Lower leg skin (tissue), 3 donors: Measurements from ENCODE around the gene MMD.

Source experiments
- POLR2A ChIP-seq, 2 donors: fragments of 450-650 bp; IDR thresholded peaks; one replicate each; pipeline ENCODE4 v1.6.1; 2016 to 2017; ENCODE audit warnings: antibody characterized with exemption in 2 of 2, mild to moderate bottlenecking in 1 of 2, moderate library complexity in 1 of 2
- TF ChIP-seq, protein P1 (sequence below), 3 donors: fragments of 450-650 bp; IDR thresholded peaks; one replicate each; pipeline ENCODE4 v1.5.1; 2016; ENCODE audit warnings: antibody characterized with exemption in 3 of 3, mild to moderate bottlenecking in 3 of 3, moderate library complexity in 2 of 3

DNA sequence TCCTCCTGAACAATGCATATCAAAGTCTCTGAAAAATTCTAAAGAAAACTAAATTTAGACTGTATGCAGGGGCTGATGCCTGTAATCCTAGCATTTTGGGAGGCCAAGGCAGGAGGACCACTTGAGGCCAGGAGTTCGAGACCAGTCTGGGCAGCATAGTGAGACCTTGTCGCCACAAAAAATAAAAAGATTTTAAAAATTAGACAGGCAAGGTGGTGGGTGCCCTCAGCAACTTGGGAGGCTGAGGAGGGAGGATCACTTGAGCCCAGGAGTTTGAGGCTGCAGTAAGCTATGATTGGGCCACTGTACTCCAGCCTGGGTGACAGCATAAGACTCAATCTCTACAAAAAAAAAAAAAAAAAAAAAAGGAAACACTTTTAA is 30.1 kb upstream of the MMD start:
- TF ChIP-seq, protein P1, sequence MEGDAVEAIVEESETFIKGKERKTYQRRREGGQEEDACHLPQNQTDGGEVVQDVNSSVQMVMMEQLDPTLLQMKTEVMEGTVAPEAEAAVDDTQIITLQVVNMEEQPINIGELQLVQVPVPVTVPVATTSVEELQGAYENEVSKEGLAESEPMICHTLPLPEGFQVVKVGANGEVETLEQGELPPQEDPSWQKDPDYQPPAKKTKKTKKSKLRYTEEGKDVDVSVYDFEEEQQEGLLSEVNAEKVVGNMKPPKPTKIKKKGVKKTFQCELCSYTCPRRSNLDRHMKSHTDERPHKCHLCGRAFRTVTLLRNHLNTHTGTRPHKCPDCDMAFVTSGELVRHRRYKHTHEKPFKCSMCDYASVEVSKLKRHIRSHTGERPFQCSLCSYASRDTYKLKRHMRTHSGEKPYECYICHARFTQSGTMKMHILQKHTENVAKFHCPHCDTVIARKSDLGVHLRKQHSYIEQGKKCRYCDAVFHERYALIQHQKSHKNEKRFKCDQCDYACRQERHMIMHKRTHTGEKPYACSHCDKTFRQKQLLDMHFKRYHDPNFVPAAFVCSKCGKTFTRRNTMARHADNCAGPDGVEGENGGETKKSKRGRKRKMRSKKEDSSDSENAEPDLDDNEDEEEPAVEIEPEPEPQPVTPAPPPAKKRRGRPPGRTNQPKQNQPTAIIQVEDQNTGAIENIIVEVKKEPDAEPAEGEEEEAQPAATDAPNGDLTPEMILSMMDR (IDR thresholded peaks at IDR 0.05) = no peak
- no peak for TF ChIP-seq POLR2A (IDR thresholded peaks at IDR 0.05)
